Neuronal stem cell (in vitro differentiated cells): ENCODE measurements around the gene SHOX.
A peak's percentile ranks its signal among the peaks of the same experiment; 100 is the strongest.
"Not testable (repeated sequence)": the region's sequence is repeated elsewhere in the genome, so short reads cannot be mapped to it uniquely, and the experiment has no call there.

Experiments used
- DNase-seq: peaks from one replicate; pipeline ENCODE4 v3.0.0-alpha.2; 2013; ENCODE audit warnings: low spot score
- H2AFZ ChIP-seq: one replicate; pipeline ENCODE4 v1.6.1; 2013; ENCODE audit warnings: mild to moderate bottlenecking, low read length, inconsistent platforms
- H2AK5ac ChIP-seq: 2 replicates; pipeline ENCODE4 v1.6.1; 2013; ENCODE audit warnings: low read depth, mild to moderate bottlenecking, inconsistent platforms, low read length, moderate library complexity, mixed read lengths
- H2BK120ac ChIP-seq: 2 replicates; pipeline ENCODE4 v1.6.1; 2013; ENCODE audit warnings: low read depth, mild to moderate bottlenecking, inconsistent platforms, low read length, moderate library complexity, mixed read lengths
- H2BK12ac ChIP-seq: one replicate; pipeline ENCODE4 v1.6.1; 2013; ENCODE audit warnings: low read length, inconsistent platforms
- H2BK15ac ChIP-seq: 2 replicates; pipeline ENCODE4 v1.6.1; 2013; ENCODE audit warnings: mild to moderate bottlenecking, low read length, inconsistent platforms, mixed read lengths
- H2BK5ac ChIP-seq: one replicate; pipeline ENCODE4 v1.6.1; 2013; ENCODE audit warnings: inconsistent platforms, mild to moderate bottlenecking, low read length, moderate library complexity
- H3K14ac ChIP-seq: one replicate; pipeline ENCODE4 v1.6.1; 2013; ENCODE audit warnings: low read length, inconsistent platforms
- H3K18ac ChIP-seq: 2 replicates; pipeline ENCODE4 v1.6.1; 2013; ENCODE audit warnings: low read length, inconsistent platforms
- H3K23ac ChIP-seq: 2 replicates; pipeline ENCODE4 v1.6.1; 2013; ENCODE audit warnings: low read depth, mild to moderate bottlenecking, mixed read lengths, low read length, inconsistent platforms; ENCODE audit not compliant: poor library complexity
- H3K27ac ChIP-seq: replicated peaks from 3 replicates; pipeline ENCODE4 v1.5.1; 2013; ENCODE audit warnings: low read length, inconsistent platforms
- H3K27me3 ChIP-seq, 3 experiments: 2 replicates each; pipeline ENCODE4 v1.6.1; 2013; ENCODE audit warnings: low read length in 3 of 3, mild to moderate bottlenecking in 2 of 3, inconsistent platforms in 1 of 3, low read depth in 1 of 3, mixed read lengths in 1 of 3, moderate library complexity in 1 of 3; ENCODE audit not compliant: control insufficient read depth in 3 of 3, insufficient read depth in 3 of 3
- H3K36me3 ChIP-seq, 2 donors: replicated peaks in 1 of 2; 2 replicates each; pipeline ENCODE4 v1.6.1; 2013; ENCODE audit warnings: low read length in 2 of 2; ENCODE audit not compliant: control insufficient read depth in 2 of 2, insufficient read depth in 2 of 2
- H3K4ac ChIP-seq: 2 replicates; pipeline ENCODE4 v1.6.1; 2013; ENCODE audit warnings: inconsistent platforms, mild to moderate bottlenecking, low read length, moderate library complexity
- H3K4me1 ChIP-seq, 2 donors: 1 replicate in 1 of 2; 2 replicates in 1 of 2; pipeline ENCODE4 v1.6.1; 2013; ENCODE audit warnings: low read length in 2 of 2, low read depth in 1 of 2; ENCODE audit not compliant: control insufficient read depth in 2 of 2, insufficient read depth in 1 of 2
- H3K4me2 ChIP-seq: one replicate; pipeline ENCODE4 v1.6.1; 2013; ENCODE audit warnings: mild to moderate bottlenecking, low read length, inconsistent platforms; ENCODE audit not compliant: insufficient read depth, poor library complexity, severe bottlenecking
- H3K4me3 ChIP-seq, 2 donors: 2 replicates each; pipeline ENCODE4 v1.5.1; 2013; ENCODE audit warnings: low read length in 2 of 2, mild to moderate bottlenecking in 2 of 2, inconsistent platforms in 1 of 2, moderate library complexity in 1 of 2
- H3K79me1 ChIP-seq: one replicate; pipeline ENCODE4 v1.6.1; 2013; ENCODE audit warnings: low read depth, mild to moderate bottlenecking, inconsistent platforms, low read length, moderate library complexity
- H3K9ac ChIP-seq: one replicate; pipeline ENCODE4 v1.6.1; 2013; ENCODE audit warnings: mild to moderate bottlenecking, low read depth, low read length, inconsistent platforms; ENCODE audit not compliant: poor library complexity
- H3K9me3 ChIP-seq, 2 donors: replicated peaks in 1 of 2; 2 replicates each; pipeline versions ENCODE3 to v1.6.1; 2013; ENCODE audit warnings: low read length in 2 of 2, mild to moderate bottlenecking in 2 of 2, inconsistent platforms in 1 of 2, low read depth in 1 of 2, mixed read lengths in 1 of 2, moderate library complexity in 1 of 2; ENCODE audit not compliant: control insufficient read depth in 2 of 2, insufficient read depth in 1 of 2
- H4K8ac ChIP-seq: one replicate; pipeline ENCODE4 v1.6.1; 2013; ENCODE audit warnings: low read depth, mild to moderate bottlenecking, inconsistent platforms, low read length, moderate library complexity
- H4K91ac ChIP-seq: one replicate; pipeline ENCODE4 v1.6.1; 2013; ENCODE audit warnings: low read length, low read depth, mild to moderate bottlenecking, inconsistent platforms; ENCODE audit not compliant: poor library complexity
- WGBS, 2 donors: extraction: QIAGEN DNeasy Blood & Tissue Kit; methylation state at CpG; one replicate each; pipeline ENCODE4 v1.1.7; 2013; ENCODE audit warnings: missing lambda C conversion rate in 2 of 2, mixed read lengths in 1 of 2; ENCODE audit not compliant: insufficient read length in 2 of 2, insufficient replicate concordance in 1 of 2; ENCODE audit errors: extremely low coverage in 2 of 2; 5-methylcytosine and 5-hydroxymethylcytosine counted together

SHOX gene

DNA sequence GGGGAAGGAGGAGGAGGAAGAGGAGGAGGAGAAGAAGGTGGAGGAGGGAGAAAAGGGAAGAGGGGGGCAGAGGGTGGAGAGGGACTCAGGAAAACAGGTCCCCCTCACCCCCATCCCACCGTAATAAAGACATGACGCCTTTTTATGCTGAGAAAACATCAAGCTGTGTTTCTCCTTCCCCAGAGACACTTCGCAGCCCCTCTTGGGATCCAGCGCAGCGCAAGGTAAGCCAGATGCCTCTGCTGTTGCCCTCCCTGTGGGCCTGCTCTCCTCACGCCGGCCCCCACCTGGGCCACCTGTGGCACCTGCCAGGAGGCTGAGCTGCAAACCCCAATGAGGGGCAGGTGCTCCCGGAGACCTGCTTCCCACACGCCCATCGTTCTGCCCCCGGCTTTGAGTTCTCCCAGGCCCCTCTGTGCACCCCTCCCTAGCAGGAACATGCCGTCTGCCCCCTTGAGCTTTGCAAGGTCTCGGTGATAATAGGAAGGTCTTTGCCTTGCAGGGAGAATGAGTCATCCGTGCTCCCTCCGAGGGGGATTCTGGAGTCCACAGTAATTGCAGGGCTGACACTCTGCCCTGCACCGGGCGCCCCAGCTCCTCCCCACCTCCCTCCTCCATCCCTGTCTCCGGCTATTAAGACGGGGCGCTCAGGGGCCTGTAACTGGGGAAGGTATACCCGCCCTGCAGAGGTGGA is 45.3 kb upstream of the SHOX start:
- no CpG with 5 or more reads among the region's 21 CpGs for WGBS, 2 donors
- Histone ChIP-seq H4K8ac (no peak overlapping the region), H4K91ac (no peak overlapping the region), H3K4me1 (no peaks in the 10 kb centered on the region), H2BK5ac (no peak overlapping the region), H3K27me3 (peaks cover 0 to 4% (median 0%) of the 10 kb centered on the region in 3 experiments), H3K79me1 (no peaks in the 10 kb centered on the region), H3K9me3 (no peaks in the 10 kb centered on the region), H3K36me3 (no peaks in the 10 kb centered on the region), H3K4me2 (no peak overlapping the region), H3K27ac (no peak overlapping the region), H3K4ac (no peak overlapping the region), H3K14ac (no peak overlapping the region), H3K23ac (no peak overlapping the region), H2BK12ac (no peak overlapping the region), H2AK5ac (peak overlapping the region; percentile 78), H3K18ac (peak overlapping the region; percentile 44), H2BK15ac (no peak overlapping the region), H2AFZ (peak overlapping the region; percentile 11), H3K4me3 (no peak overlapping the region), H2BK120ac (no peak overlapping the region), H3K9ac (no peak overlapping the region)
- no peak for DNase-seq

DNA sequence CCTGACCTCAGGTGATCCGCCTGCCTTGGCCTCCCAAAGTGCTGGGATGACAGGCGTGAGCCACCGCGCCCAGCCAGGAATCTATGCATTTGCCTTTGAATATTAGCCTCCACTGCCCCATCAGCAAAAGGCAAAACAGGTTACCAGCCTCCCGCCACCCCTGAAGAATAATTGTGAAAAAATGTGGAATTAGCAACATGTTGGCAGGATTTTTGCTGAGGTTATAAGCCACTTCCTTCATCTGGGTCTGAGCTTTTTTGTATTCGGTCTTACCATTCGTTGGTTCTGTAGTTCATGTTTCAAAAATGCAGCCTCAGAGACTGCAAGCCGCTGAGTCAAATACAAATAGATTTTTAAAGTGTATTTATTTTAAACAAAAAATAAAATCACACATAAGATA is 44.2 kb upstream of the SHOX start:
- H4K8ac ChIP-seq = no peak overlapping the region
- no peak overlapping the region for H2BK120ac ChIP-seq
- no peak overlapping the region for H3K4ac ChIP-seq
- no peak overlapping the region for H3K18ac ChIP-seq
- no peaks in the 10 kb centered on the region for H3K36me3 ChIP-seq
- no peak overlapping the region for H2AFZ ChIP-seq
- H3K4me2 ChIP-seq = no peak overlapping the region
- H2BK5ac ChIP-seq = no peak overlapping the region
- no peak overlapping the region for H2BK12ac ChIP-seq
- H3K79me1 ChIP-seq = no peaks in the 10 kb centered on the region
- H3K4me3 ChIP-seq = no peak overlapping the region
- no CpG with 5 or more reads among the region's 8 CpGs for WGBS, 2 donors
- DNase-seq = no peak
- no peak overlapping the region for H3K23ac ChIP-seq
- H4K91ac ChIP-seq = no peak overlapping the region
- no peak overlapping the region for H3K14ac ChIP-seq
- no peak overlapping the region for H3K27ac ChIP-seq
- H3K27me3 ChIP-seq = peaks cover 0 to 4% (median 0%) of the 10 kb centered on the region in 3 experiments
- H2BK15ac ChIP-seq = no peak overlapping the region
- H3K9me3 ChIP-seq = no peaks in the 10 kb centered on the region
- H3K4me1 ChIP-seq = no peaks in the 10 kb centered on the region
- H2AK5ac ChIP-seq = no peak overlapping the region
- H3K9ac ChIP-seq = no peak overlapping the region

DNA sequence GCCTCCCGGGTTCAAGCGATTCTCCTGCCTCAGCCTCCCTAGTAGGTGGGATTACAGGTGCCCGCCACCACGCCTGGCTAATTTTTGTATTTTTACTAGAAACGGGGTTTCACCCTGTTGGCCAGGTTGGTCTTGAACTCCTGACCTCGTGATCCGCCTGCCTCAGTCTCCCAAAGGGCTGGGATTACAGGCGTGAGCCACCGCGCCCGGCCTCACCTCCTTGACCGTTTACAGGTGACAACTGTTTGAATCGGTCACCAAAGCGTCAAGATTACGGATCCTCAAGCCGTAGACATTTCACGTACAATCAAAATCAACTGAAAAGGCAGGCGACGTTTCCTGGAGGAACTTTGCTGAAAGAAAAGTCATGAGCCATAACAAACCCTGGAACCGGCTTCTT is 41.3 kb upstream of the SHOX start:
- H3K4ac ChIP-seq, H3K27me3 ChIP-seq, H2BK5ac ChIP-seq, H2BK12ac ChIP-seq, H4K8ac ChIP-seq, H3K4me1 ChIP-seq, H3K4me3 ChIP-seq, H3K79me1 ChIP-seq, H2BK15ac ChIP-seq, H3K9ac ChIP-seq, H3K9me3 ChIP-seq, H3K4me2 ChIP-seq, H4K91ac ChIP-seq, DNase-seq, H3K36me3 ChIP-seq, H2BK120ac ChIP-seq, H2AK5ac ChIP-seq, H3K23ac ChIP-seq, H3K27ac ChIP-seq, H3K14ac ChIP-seq, H2AFZ ChIP-seq, H3K18ac ChIP-seq: not testable (repeated sequence)
- WGBS, 2 donors = no CpG with 5 or more reads among the region's 20 CpGs

DNA sequence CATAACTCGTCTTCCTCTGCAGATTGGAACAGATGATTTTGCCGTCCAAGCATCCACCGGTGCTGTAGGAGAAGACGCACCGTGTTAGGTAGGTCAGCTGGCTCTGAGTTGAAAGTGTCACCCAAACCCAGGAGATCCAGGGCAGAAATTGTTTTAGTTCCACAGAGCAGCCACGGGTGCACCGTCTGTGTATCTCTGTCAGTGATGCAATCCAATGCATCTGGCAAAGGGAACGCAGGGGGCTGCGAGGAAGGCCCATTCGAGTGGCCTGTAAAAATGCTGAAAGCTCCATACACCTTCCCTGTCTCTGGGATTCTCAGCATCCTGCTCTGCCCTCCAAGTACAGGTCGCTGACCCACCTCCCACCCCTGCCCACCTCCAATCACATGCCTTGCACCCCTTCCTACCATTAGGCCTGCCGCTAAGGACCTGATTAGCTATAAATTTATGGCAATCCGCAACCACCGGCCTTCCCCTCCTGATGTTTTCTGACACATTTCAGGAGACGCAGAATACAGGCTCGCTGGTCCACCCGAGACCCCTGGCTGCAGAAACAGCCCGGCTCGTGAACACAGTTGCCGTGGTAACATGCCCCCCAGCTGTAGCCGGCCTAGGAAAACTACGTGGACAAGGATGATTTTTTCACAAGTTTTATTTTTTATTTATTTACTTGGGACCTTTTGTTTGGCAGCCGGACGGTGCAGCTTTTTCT is 39.7 kb upstream of the SHOX start:
- no CpG with 5 or more reads among the region's 24 CpGs for WGBS, 2 donors
- H2BK120ac ChIP-seq = no peak overlapping the region
- H4K91ac ChIP-seq = no peak overlapping the region
- no peak overlapping the region for H3K4ac ChIP-seq
- H3K9ac ChIP-seq = peak overlapping the region; percentile 44
- H3K4me1 ChIP-seq = no peaks in the 10 kb centered on the region
- H3K23ac ChIP-seq = no peak overlapping the region
- no peaks in the 10 kb centered on the region for H3K27me3 ChIP-seq
- H3K4me3 ChIP-seq = no peak overlapping the region
- no peak overlapping the region for H3K27ac ChIP-seq
- H3K4me2 ChIP-seq = no peak overlapping the region
- H3K9me3 ChIP-seq = peaks cover 0 to 2% of the 10 kb centered on the region in 2 donors
- H3K36me3 ChIP-seq = no peaks in the 10 kb centered on the region
- H2AFZ ChIP-seq = no peak overlapping the region
- no peak overlapping the region for H2BK15ac ChIP-seq
- no peak overlapping the region for H4K8ac ChIP-seq
- no peak for DNase-seq
- H2AK5ac ChIP-seq = no peak overlapping the region
- H2BK5ac ChIP-seq = no peak overlapping the region
- no peaks in the 10 kb centered on the region for H3K79me1 ChIP-seq
- H3K18ac ChIP-seq = peak overlapping the region; percentile 80
- H2BK12ac ChIP-seq = no peak overlapping the region
- no peak overlapping the region for H3K14ac ChIP-seq
